NCI-H2227 treated with DMSO at 0.1 percent for 48 hours (cell line): Measurements from ENCODE around the gene CXCL9.
"Not testable (repeated sequence)": the region's sequence is repeated elsewhere in the genome, so short reads cannot be mapped to it uniquely, and the experiment has no call there.

Experiments
- DNase-seq: peaks from one replicate; lab custom pipeline; 2025; lab: John Stamatoyannopoulos, UW

Gene CXCL9

DNA sequence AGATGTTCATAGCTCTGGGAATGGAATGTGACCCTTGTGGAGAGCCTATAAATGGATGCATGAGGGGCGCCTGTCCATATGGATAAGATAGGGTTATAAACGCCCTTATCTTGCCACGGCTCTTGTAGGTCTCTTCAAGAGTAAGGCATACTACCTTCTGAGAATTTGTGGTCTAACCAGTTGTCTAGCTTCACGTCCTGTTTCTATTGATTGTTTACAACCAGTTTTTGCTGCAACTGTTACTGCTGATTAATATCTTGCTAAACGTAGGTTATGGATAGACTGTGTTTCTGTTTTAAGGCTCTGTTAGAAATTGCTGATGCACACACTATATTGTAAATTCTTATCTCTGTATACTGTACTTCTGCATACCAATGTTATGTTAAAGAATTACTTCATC is 52.5 kb downstream of the CXCL9 start:
- DNase-seq: not testable (repeated sequence)

DNA sequence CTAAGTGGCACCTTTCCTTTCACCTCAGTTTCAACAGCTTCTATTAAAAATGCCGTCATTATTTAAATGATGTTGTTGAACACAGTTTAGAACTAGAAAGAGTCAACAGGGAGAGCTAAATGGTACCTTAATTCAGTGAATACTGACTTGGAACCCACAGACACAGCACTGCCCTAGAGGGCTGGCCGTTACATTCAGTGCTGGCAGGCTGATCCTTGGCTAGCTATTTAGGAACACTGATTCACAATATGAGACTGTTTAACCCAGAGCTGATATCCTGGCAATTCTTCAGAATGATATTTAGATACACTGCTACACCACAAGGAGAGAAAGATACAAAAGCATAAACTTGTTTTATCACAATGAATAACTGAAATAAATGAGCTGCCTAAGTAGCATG is 53.8 kb downstream of the CXCL9 start:
- DNase-seq: no peak
